NCI-H2171 treated with DMSO at 0.1 percent for 48 hours (cell line): ENCODE data around the gene NAT8L.

Experiments
- DNase-seq: peaks from one replicate; lab custom pipeline; 2025; lab: John Stamatoyannopoulos, UW

Gene NAT8L

GRCh38 chr4:2064276-2064991, 5.3 kb downstream of the NAT8L start:
- DNase-seq = no peak

GRCh38 chr4:2065106-2065930, 6.2 kb downstream of the NAT8L start:
- no peak for DNase-seq

GRCh38 chr4:2066011-2066551, 7.0 kb downstream of the NAT8L start:
- no peak for DNase-seq

GRCh38 chr4:2066571-2067445, 7.7 kb downstream of the NAT8L start:
- DNase-seq = no peak

- no peak for DNase-seq
Observed at GRCh38 chr4:2067446-2068197, 8.5 kb downstream of the NAT8L start.

- no peak for DNase-seq
Observed at GRCh38 chr4:2068198-2068470, 9.0 kb downstream of the NAT8L start.

GRCh38 chr4:2068566-2068965, 9.4 kb downstream of the NAT8L start:
- no peak for DNase-seq

- DNase-seq = no peak
Observed at GRCh38 chr4:2069161-2069971, 10.2 kb downstream of the NAT8L start.

GRCh38 chr4:2069986-2070385, 10.9 kb downstream of the NAT8L start:
- DNase-seq = no peak

GRCh38 chr4:2070421-2071251, 11.5 kb downstream of the NAT8L start:
- no peak for DNase-seq

GRCh38 chr4:2071252-2071911, 12.3 kb downstream of the NAT8L start:
- no peak for DNase-seq

GRCh38 chr4:2071912-2072867, 13.1 kb downstream of the NAT8L start:
- no peak for DNase-seq

GRCh38 chr4:2072971-2073807, 14.1 kb downstream of the NAT8L start:
- DNase-seq = no peak

- no peak for DNase-seq
Observed at GRCh38 chr4:2073808-2074481, 14.8 kb downstream of the NAT8L start.

GRCh38 chr4:2074588-2074987, 15.5 kb downstream of the NAT8L start:
- DNase-seq = no peak

- DNase-seq = no peak
Observed at GRCh38 chr4:2075171-2075986, 16.3 kb downstream of the NAT8L start.
